ENCODE data around the gene XPC. TPM values are rescaled to one million over a fixed set of nuclear protein-coding genes. Genes with fewer than 3 reads are reported as not detected.

The XPC gene
- total RNA-seq, 1 experiment from 2014 or later: 15.1 TPM

GRCh38 chr3:14199641-14200040, 21.2 kb upstream of the XPC start:
- TF ChIP-seq SIN3A (IDR thresholded peaks at IDR 0.05; ENCODE audit: borderline replicate concordance, insufficient read depth, low read depth, low read length) (no peak), REST (IDR thresholded peaks at IDR 0.05; ENCODE audit: insufficient read depth in 1 of 2, low read depth in 2 of 2, low read length in 1 of 2) (no peak), POLR2AphosphoS5 (IDR thresholded peaks at IDR 0.05; ENCODE audit: low read depth, low read length) (no peak), CTCF (IDR thresholded peaks at IDR 0.05) (no peak)
- CTCF ChIA-PET: no interaction called here
- in situ Hi-C loops (cut with HindIII; ENCODE audit: low pct_unique_long_range_greater_than_20kb, low sequenced_read_pairs): no loop called here
- intact Hi-C loops (cut with micrococcal nuclease; ENCODE audit: unreplicated experiment): loop anchor here (5.0 kb wide), 2 partner anchors 63 to 268 kb away; no protein-coding TSS in a partner anchor
- H3K27ac ChIP-seq (ENCODE audit: low read length): no peak overlapping the region
- no peaks in the 10 kb centered on the region for H3K9me3 ChIP-seq (ENCODE audit: control insufficient read depth, insufficient read depth, low read depth, low read length)
- ATAC-seq (no peak), DNase-seq (ENCODE audit: low read depth, low spot score) (no peak)
- peaks cover 19% of the 10 kb centered on the region for H3K4me1 ChIP-seq (ENCODE audit: control insufficient read depth, insufficient read depth, low read length)
- H3K27me3 ChIP-seq (ENCODE audit: control insufficient read depth, insufficient read depth, low read length): no peaks in the 10 kb centered on the region
- BruUV-seq (replicated peaks): no TSS peak
- H3K36me3 ChIP-seq (ENCODE audit: control insufficient read depth, insufficient read depth, low read length): peaks cover 5% of the 10 kb centered on the region; the same call in 1 of the 2 replicates
- POLR2A ChIA-PET: no interaction called here
- no peak overlapping the region for H3K4me3 ChIP-seq (ENCODE audit: low read depth in 2 of 2, low read length in 2 of 2)

GRCh38 chr3:14194865-14195264, 16.5 kb upstream of the XPC start:
- H3K4me3 ChIP-seq (ENCODE audit: low read depth in 2 of 2, low read length in 2 of 2): no peak overlapping the region
- no peak for DNase-seq (ENCODE audit: low read depth, low spot score)
- no peaks in the 10 kb centered on the region for H3K27me3 ChIP-seq (ENCODE audit: control insufficient read depth, insufficient read depth, low read length)
- ATAC-seq: no peak
- no peaks in the 10 kb centered on the region for H3K4me1 ChIP-seq (ENCODE audit: control insufficient read depth, insufficient read depth, low read length)
- intact Hi-C loops (cut with micrococcal nuclease; ENCODE audit: unreplicated experiment): no loop called here
- no peak overlapping the region for H3K27ac ChIP-seq (ENCODE audit: low read length)
- no peaks in the 10 kb centered on the region for H3K9me3 ChIP-seq (ENCODE audit: control insufficient read depth, insufficient read depth, low read depth, low read length)
- ChIA-PET POLR2A (no interaction called here), CTCF (no interaction called here)
- peaks cover 5% of the 10 kb centered on the region; the same call in 1 of the 2 replicates for H3K36me3 ChIP-seq (ENCODE audit: control insufficient read depth, insufficient read depth, low read length)
- in situ Hi-C loops (cut with HindIII; ENCODE audit: low pct_unique_long_range_greater_than_20kb, low sequenced_read_pairs): no loop called here
- TF ChIP-seq CTCF (IDR thresholded peaks at IDR 0.05) (no peak), REST (IDR thresholded peaks at IDR 0.05; ENCODE audit: insufficient read depth in 1 of 2, low read depth in 2 of 2, low read length in 1 of 2) (no peak), TCF7L2 (IDR thresholded peaks at IDR 0.05; ENCODE audit: low read depth, low read length) (no peak), SIN3A (IDR thresholded peaks at IDR 0.05; ENCODE audit: borderline replicate concordance, insufficient read depth, low read depth, low read length) (no peak), POLR2AphosphoS5 (IDR thresholded peaks at IDR 0.05; ENCODE audit: low read depth, low read length) (no peak)
- no TSS peak for BruUV-seq (replicated peaks)
